BJ (cell line): ENCODE results near the gene PLPPR1. TPM values are rescaled to one million over a fixed set of nuclear protein-coding genes. Genes with fewer than 3 reads are reported as not detected.

Experiments used
- CTCF ChIA-PET: fragments of 350-600 bp; formaldehyde crosslinking; extraction: SDS; loops from one replicate; lab custom pipeline; 2021; ENCODE audit warnings: antibody characterized with exemption, inconsistent platforms; lab: Yijun Ruan, JAX
- POLR2A ChIA-PET: fragments of 300-600 bp; sonication (Branson Sonifier 250); formaldehyde crosslinking; extraction: SDS; loops from one replicate; lab custom pipeline; 2021; ENCODE audit warnings: antibody characterized with exemption; lab: Charles Lee
- DNase-seq: peaks from one replicate; pipeline ENCODE4 v3.0.0-alpha.2; 2011; ENCODE audit warnings: low read depth
- H3K27me3 ChIP-seq: 2 replicates; pipeline ENCODE4 v1.6.0; 2011; ENCODE audit warnings: low read length; ENCODE audit not compliant: control insufficient read depth, insufficient read depth
- H3K36me3 ChIP-seq: 2 replicates; pipeline ENCODE4 v1.5.1; 2011; ENCODE audit warnings: low read length; ENCODE audit not compliant: control insufficient read depth, insufficient read depth
- H3K4me3 ChIP-seq: 2 replicates; pipeline ENCODE4 v1.5.1; 2011; ENCODE audit warnings: low read depth, mild to moderate bottlenecking, control low read depth, low read length
- polyA plus RNA-seq: library from polyadenylated mRNA; depleted of rRNA; stranded (reverse); fragments of >200 nt; gene quantifications from 2 replicates; pipeline ENCODE4 v1.2.3, GENCODE V29; 2011
- TF ChIP-seq, protein P1 (sequence below): IDR thresholded peaks from 2 replicates; pipeline ENCODE4 v1.5.1; 2011; ENCODE audit warnings: low read depth, mild to moderate bottlenecking, control low read depth, inconsistent platforms, low read length, moderate library complexity; ENCODE audit not compliant: insufficient read depth

The PLPPR1 gene
- polyA plus RNA-seq, 1 experiment: not detected

DNA sequence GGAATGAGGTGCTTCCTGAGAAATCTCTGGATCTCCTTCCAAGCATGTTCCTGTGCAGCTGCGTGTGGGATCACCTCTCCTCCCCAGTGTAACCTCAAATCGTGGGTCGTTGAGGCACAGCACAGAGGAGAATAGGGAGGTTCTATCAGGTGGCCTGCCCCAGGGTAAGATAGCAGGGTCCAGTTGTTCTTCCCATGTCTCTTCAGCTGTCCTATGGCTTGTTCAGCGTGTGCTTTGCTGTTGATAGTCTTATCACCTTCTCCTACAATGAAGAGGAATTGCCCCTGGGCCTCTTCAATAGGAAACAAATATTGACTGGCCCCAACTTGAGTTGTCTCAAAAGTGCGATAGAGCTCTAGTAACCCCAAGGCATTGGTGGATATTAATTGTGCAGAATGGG lies 333.9 kb downstream of the PLPPR1 start:
- ChIA-PET POLR2A (no interaction called here), CTCF (interaction anchor here (1.0 kb wide), 1 partner anchor 26 kb away, joined by 3 read pairs; no protein-coding TSS in a partner anchor)
- Histone ChIP-seq H3K36me3 (no peaks in the 10 kb centered on the region), H3K4me3 (no peak overlapping the region), H3K27me3 (no peaks in the 10 kb centered on the region)
- no peak for DNase-seq
- TF ChIP-seq, protein P1, sequence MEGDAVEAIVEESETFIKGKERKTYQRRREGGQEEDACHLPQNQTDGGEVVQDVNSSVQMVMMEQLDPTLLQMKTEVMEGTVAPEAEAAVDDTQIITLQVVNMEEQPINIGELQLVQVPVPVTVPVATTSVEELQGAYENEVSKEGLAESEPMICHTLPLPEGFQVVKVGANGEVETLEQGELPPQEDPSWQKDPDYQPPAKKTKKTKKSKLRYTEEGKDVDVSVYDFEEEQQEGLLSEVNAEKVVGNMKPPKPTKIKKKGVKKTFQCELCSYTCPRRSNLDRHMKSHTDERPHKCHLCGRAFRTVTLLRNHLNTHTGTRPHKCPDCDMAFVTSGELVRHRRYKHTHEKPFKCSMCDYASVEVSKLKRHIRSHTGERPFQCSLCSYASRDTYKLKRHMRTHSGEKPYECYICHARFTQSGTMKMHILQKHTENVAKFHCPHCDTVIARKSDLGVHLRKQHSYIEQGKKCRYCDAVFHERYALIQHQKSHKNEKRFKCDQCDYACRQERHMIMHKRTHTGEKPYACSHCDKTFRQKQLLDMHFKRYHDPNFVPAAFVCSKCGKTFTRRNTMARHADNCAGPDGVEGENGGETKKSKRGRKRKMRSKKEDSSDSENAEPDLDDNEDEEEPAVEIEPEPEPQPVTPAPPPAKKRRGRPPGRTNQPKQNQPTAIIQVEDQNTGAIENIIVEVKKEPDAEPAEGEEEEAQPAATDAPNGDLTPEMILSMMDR: no peak

DNA sequence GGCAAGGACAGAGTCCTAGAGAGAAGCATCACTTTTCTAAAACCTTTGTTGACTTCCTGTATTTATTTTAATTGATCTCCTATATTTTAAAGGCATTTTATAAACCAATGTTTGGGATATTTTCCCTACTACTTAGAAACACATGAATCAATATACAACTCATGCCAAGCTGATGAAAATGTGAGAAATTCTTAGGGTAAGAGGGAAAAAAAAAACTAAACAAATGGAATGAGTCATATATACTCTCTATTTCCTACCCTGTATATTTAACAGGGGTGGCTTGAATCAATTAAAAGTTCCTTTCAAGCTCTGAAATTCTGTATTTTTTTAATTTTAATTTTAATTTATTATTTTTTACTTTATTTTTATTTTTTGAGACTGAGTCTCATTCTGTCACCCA lies 336.7 kb downstream of the PLPPR1 start:
- POLR2A ChIA-PET: no interaction called here
- Histone ChIP-seq H3K36me3 (no peaks in the 10 kb centered on the region), H3K27me3 (no peaks in the 10 kb centered on the region), H3K4me3 (no peak overlapping the region)
- peak; percentile 4 for DNase-seq
- TF ChIP-seq, protein P1: no peak
- CTCF ChIA-PET: interaction anchor here (0.6 kb wide), 1 partner anchor 54 kb away, joined by 3 read pairs; no protein-coding TSS in a partner anchor

DNA sequence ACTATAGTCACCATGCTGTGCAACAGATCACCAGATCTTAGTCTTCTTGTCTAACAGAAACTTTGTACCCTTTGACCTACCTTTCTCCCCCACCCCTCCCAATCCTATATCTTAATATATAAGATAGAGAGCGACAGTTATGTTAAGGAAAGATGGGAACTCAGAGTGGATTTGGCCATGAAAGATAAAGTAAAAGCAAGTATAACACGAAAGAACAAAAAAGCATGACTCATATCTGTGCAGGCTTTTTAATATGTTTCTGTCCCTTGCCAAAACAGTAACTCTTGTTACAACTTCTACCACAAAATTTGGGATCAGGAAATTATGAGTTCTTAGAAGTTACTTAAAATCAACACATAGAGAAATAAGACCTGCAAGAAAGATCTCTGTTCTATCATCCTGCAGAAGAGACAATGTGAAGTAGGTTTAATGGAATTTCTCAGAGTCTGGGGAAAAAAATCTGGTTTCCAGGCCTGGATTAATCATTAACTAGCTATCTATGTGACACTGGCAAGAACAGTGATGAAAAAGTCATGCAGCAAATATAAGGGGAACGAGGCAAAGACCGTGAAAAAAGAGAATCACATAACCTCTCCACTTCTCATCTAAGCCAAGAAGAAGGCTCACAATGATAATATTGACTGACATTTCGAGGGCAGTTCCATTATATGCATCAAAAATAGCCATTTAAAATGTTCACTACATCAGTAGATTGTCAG lies 337.7 kb downstream of the PLPPR1 start:
- POLR2A ChIA-PET: no interaction called here
- peak; percentile 7 for DNase-seq
- no peaks in the 10 kb centered on the region for H3K36me3 ChIP-seq
- TF ChIP-seq, protein P1: no peak
- no peak overlapping the region for H3K4me3 ChIP-seq
- CTCF ChIA-PET: interaction anchor here (1.4 kb wide), 1 partner anchor 22 kb away, joined by 3 read pairs; no protein-coding TSS in a partner anchor
- H3K27me3 ChIP-seq: no peaks in the 10 kb centered on the region

DNA sequence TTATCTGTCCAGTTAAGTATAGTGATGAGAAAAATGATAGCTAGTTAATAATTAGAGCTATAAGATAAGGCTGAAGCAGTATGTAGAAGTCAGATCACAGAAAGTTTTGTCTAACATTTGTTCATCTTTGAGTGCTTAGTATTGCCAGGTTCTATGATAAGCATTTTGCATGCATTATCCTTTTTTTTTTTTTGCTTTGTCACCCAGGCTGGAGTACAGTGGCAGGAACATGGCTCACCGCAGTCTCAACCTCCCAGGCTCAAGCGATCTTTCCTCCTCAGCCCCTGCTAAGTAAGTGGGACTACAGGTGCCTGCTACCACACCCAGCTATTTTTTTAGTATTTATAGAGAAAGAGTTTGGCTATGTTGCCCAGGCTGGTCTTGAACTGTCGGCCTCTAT lies 338.8 kb downstream of the PLPPR1 start:
- TF ChIP-seq, protein P1: no peak
- Histone ChIP-seq H3K4me3 (no peak overlapping the region), H3K36me3 (no peaks in the 10 kb centered on the region), H3K27me3 (no peaks in the 10 kb centered on the region)
- ChIA-PET POLR2A (no interaction called here), CTCF (interaction anchor here (0.6 to 1.4 kb wide), 2 partner anchors 16 to 21 kb away, joined by 3 to 4 read pairs; no protein-coding TSS in a partner anchor)
- DNase-seq: no peak

DNA sequence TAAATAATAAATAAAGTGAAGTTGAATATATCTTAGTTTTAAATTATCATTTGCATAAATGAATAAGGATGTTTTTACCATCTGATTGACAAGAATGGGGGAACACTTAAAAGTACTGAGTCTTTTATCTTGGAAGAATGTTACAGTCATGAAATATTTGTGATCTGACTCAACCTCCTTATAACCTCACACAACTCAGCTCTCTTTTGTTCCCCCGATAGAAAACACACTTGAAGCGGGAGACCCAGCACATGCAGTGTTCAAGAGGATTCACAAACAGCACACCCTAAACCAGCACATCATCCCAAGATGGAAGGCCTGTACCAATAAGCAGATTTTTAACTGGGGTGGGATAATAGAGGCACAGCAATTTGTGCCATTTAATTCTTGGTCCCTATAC lies 340.8 kb downstream of the PLPPR1 start:
- DNase-seq: no peak
- POLR2A ChIA-PET: no interaction called here
- CTCF ChIA-PET: interaction anchor here (1.7 to 2.6 kb wide), 2 partner anchors 17 to 19 kb away, joined by 4 to 9 read pairs; no protein-coding TSS in a partner anchor
- H3K36me3 ChIP-seq: no peaks in the 10 kb centered on the region
- no peaks in the 10 kb centered on the region for H3K27me3 ChIP-seq
- TF ChIP-seq, protein P1: no peak
- H3K4me3 ChIP-seq: no peak overlapping the region
